GM18520 (cell line): ENCODE results near the gene CCDC190.
"Not testable (repeated sequence)": the region's sequence is repeated elsewhere in the genome, so short reads cannot be mapped to it uniquely, and the experiment has no call there.

Experiments
- ATAC-seq: cut with Tn5 transposase; IDR thresholded peaks from one replicate; pipeline ENCODE4 v1.9.1; 2021; ENCODE audit not compliant: unreplicated experiment

CCDC190 gene

GRCh38 chr1:162878000-162878596 lies 17.1 kb upstream of the CCDC190 start:
- ATAC-seq = no peak

GRCh38 chr1:162877412-162877811 lies 16.4 kb upstream of the CCDC190 start:
- no peak for ATAC-seq

- ATAC-seq = no peak
These were observed 15.8 kb upstream of the CCDC190 start for GRCh38 chr1:162876751-162877150.

GRCh38 chr1:162873671-162874666 lies 13.0 kb upstream of the CCDC190 start:
- no peak for ATAC-seq

GRCh38 chr1:162872981-162873380 lies 12.0 kb upstream of the CCDC190 start:
- no peak for ATAC-seq

- ATAC-seq = not testable (repeated sequence)
These were observed 10.4 kb upstream of the CCDC190 start for GRCh38 chr1:162871417-162871816.

- ATAC-seq = no peak
These were observed 8.0 kb upstream of the CCDC190 start for GRCh38 chr1:162868972-162869371.

GRCh38 chr1:162861625-162862024 lies 650 bp upstream of the CCDC190 start:
- no peak for ATAC-seq

GRCh38 chr1:162859191-162859590 lies 1.8 kb downstream of the CCDC190 start:
- no peak for ATAC-seq

- ATAC-seq = no peak
These were observed 3.1 kb downstream of the CCDC190 start for GRCh38 chr1:162857850-162858249.

- no peak for ATAC-seq
These were observed 4.7 kb downstream of the CCDC190 start for GRCh38 chr1:162856260-162856659.

- ATAC-seq = no peak
These were observed 5.4 kb downstream of the CCDC190 start for GRCh38 chr1:162855461-162856150.

GRCh38 chr1:162854245-162854882 lies 6.6 kb downstream of the CCDC190 start:
- peak; percentile 77 for ATAC-seq

GRCh38 chr1:162851341-162851740 lies 9.6 kb downstream of the CCDC190 start:
- no peak for ATAC-seq

- ATAC-seq = no peak
These were observed 11.3 kb downstream of the CCDC190 start for GRCh38 chr1:162849711-162850110.

GRCh38 chr1:162847839-162848453 lies 13.0 kb downstream of the CCDC190 start:
- ATAC-seq = peak; percentile 53

- no peak for ATAC-seq
These were observed 14.4 kb downstream of the CCDC190 start for GRCh38 chr1:162846256-162847212.

GRCh38 chr1:162844153-162844552 lies 16.8 kb downstream of the CCDC190 start:
- ATAC-seq = no peak

GRCh38 chr1:162840250-162840839 lies 20.6 kb downstream of the CCDC190 start:
- ATAC-seq = no peak
